ENCODE measurements around the gene CYB5D1.

CYB5D1 gene

GRCh38 chr17:7910711-7911110 is 52.9 kb downstream of the CYB5D1 start:
- in situ Hi-C loops (cut with HindIII; ENCODE audit: low sequenced_read_pairs) = no loop called here
- no peak for DNase-seq (ENCODE audit: low read depth, low spot score)
- no peak for TF ChIP-seq CTCF (IDR thresholded peaks at IDR 0.05; ENCODE audit: low read depth, low read length)
- H3K4me3 ChIP-seq (ENCODE audit: low read depth, low read length) = no peak overlapping the region

GRCh38 chr17:7911116-7911515 is 53.3 kb downstream of the CYB5D1 start:
- in situ Hi-C loops (cut with HindIII; ENCODE audit: low sequenced_read_pairs) = no loop called here
- no peak overlapping the region for H3K4me3 ChIP-seq (ENCODE audit: low read depth, low read length)
- no peak for DNase-seq (ENCODE audit: low read depth, low spot score)
- TF ChIP-seq CTCF (IDR thresholded peaks at IDR 0.05; ENCODE audit: low read depth, low read length) = no peak
